Astrocyte (in vitro differentiated cells and primary cell): ENCODE measurements around the gene SPRTN.

Source experiments
- EZH2 ChIP-seq: IDR thresholded peaks from 2 replicates; pipeline ENCODE4 v1.6.1; 2012; ENCODE audit warnings: mild to moderate bottlenecking, low read length, inconsistent platforms; ENCODE audit not compliant: insufficient read depth
- TF ChIP-seq, protein P1 (sequence below): IDR thresholded peaks from 2 replicates; pipeline ENCODE4 v1.5.1; 2011; ENCODE audit warnings: low read depth, mild to moderate bottlenecking, inconsistent platforms, low read length, moderate library complexity; ENCODE audit not compliant: insufficient read depth

DNA sequence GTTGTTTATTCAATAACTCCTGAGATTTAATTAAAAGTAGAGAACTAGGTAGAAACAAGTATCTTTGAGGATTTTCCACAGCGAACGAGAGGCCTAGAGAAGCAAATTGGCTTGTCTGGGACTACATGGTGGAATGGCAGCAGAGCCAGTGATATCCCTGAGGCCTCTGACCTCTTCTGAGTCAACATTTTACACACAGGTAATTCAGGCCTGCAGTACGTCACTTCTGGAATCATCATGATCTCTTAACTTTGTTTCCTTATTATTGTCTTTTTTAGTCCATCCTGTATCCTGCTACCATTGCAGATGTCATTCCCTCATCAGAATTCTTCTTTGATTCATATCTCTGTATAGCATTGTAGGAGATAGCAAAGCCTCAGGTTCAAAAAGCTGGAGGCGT, 9.9 kb downstream of the SPRTN start:
- TF ChIP-seq, protein P1, sequence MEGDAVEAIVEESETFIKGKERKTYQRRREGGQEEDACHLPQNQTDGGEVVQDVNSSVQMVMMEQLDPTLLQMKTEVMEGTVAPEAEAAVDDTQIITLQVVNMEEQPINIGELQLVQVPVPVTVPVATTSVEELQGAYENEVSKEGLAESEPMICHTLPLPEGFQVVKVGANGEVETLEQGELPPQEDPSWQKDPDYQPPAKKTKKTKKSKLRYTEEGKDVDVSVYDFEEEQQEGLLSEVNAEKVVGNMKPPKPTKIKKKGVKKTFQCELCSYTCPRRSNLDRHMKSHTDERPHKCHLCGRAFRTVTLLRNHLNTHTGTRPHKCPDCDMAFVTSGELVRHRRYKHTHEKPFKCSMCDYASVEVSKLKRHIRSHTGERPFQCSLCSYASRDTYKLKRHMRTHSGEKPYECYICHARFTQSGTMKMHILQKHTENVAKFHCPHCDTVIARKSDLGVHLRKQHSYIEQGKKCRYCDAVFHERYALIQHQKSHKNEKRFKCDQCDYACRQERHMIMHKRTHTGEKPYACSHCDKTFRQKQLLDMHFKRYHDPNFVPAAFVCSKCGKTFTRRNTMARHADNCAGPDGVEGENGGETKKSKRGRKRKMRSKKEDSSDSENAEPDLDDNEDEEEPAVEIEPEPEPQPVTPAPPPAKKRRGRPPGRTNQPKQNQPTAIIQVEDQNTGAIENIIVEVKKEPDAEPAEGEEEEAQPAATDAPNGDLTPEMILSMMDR: no peak
- TF ChIP-seq EZH2: no peak
